ENCODE measurements around the gene HJV. TPM values are rescaled to one million over a fixed set of nuclear protein-coding genes. Genes with fewer than 3 reads are reported as not detected.
"Not testable (repeated sequence)": the region's sequence is repeated elsewhere in the genome, so short reads cannot be mapped to it uniquely, and the experiment has no call there.

HJV gene
- total RNA-seq, 1 experiment from 2014 or later, result not detected

- H3K4me2 ChIP-seq (ENCODE audit: low read length); H3K79me2 ChIP-seq (ENCODE audit: insufficient read depth, low read length); H3K9me3 ChIP-seq (ENCODE audit: control insufficient read depth in 1 of 2, insufficient read depth in 1 of 2, low read depth in 1 of 2, low read length in 2 of 2); H3K27ac ChIP-seq (ENCODE audit: low read depth, low read length); H3K4me3 ChIP-seq (replicated peaks in 1 of 2; ENCODE audit: low read depth in 1 of 2, low read length in 2 of 2); H3K9ac ChIP-seq (ENCODE audit: low read length); H3K9me2 ChIP-seq (ENCODE audit: insufficient read depth); H4K20me1 ChIP-seq (ENCODE audit: insufficient read depth); H3K27me3 ChIP-seq (ENCODE audit: insufficient read depth, low read length); H2AFZ ChIP-seq (ENCODE audit: low read depth, low read length, poor library complexity, severe bottlenecking); ATAC-seq; BruUV-seq (replicated peaks); DNase-seq (ENCODE audit: low read depth, low spot score); RAD21 ChIA-PET (ENCODE audit: low non-redundant PET in 1 of 2, low total read pairs in 2 of 2, uncharacterized antibody in 2 of 2, unreplicated experiment in 2 of 2); intact Hi-C loops (cut with micrococcal nuclease); H3K36me3 ChIP-seq (ENCODE audit: control insufficient read depth in 1 of 2, insufficient read depth in 2 of 2, low read length in 2 of 2): not testable (repeated sequence)
- peaks cover 3 to 19% of the 10 kb centered on the region in 2 experiments; a peak in 3 of 4 replicates for H3K4me1 ChIP-seq (ENCODE audit: control insufficient read depth in 1 of 2, insufficient read depth in 2 of 2, low read length in 2 of 2)
- POLR2A ChIA-PET, result interaction anchor here (0.7 to 7.6 kb wide), 7 partner anchors 7 to 488 kb away, joined by 4 to 215 read pairs (median 22); partner anchors contain the start of genes LIX1L and PIAS3
- CTCF ChIA-PET, result interaction anchor here (1.6 kb wide), 1 partner anchor 73 kb away, joined by 4 read pairs; no protein-coding TSS in a partner anchor
These were observed 28.5 kb upstream of the HJV start for GRCh38 chr1:146049866-146050651.

- no peaks in the 10 kb centered on the region for H3K9me3 ChIP-seq (ENCODE audit: control insufficient read depth in 1 of 2, insufficient read depth in 1 of 2, low read depth in 1 of 2, low read length in 2 of 2)
- H3K4me2 ChIP-seq (ENCODE audit: low read length), result no peak overlapping the region
- CTCF ChIA-PET, result no interaction called here
- no peaks in the 10 kb centered on the region for H3K79me2 ChIP-seq (ENCODE audit: insufficient read depth, low read length)
- TF ChIP-seq CTCF (IDR thresholded peaks at IDR 0.05 in 2 of 3, conservative IDR thresholded peaks at IDR 0.05 in 1 of 3; ENCODE audit: borderline replicate concordance in 1 of 3, insufficient read depth in 1 of 3, low read depth in 2 of 3, low read length in 2 of 3) (no peak), YY1 (IDR thresholded peaks at IDR 0.05; ENCODE audit: extremely low read depth, insufficient replicate concordance, low read depth, low read length) (no peak), ZFX (IDR thresholded peaks at IDR 0.05) (no peak), ATF3 (IDR thresholded peaks at IDR 0.05) (no peak), JUND (IDR thresholded peaks at IDR 0.05) (no peak), TCF7L2 (IDR thresholded peaks at IDR 0.05; ENCODE audit: borderline replicate concordance, extremely low read depth, insufficient read depth, insufficient read length) (no peak), CBX3 (IDR thresholded peaks at IDR 0.05; ENCODE audit: low read depth) (no peak), EZH2phosphoT487 (IDR thresholded peaks at IDR 0.05; ENCODE audit: borderline replicate concordance) (no peak), CEBPB (IDR thresholded peaks at IDR 0.05; ENCODE audit: low read depth) (no peak), EZH2 (IDR thresholded peaks at IDR 0.05) (no peak), ELF1 (IDR thresholded peaks at IDR 0.05; ENCODE audit: borderline replicate concordance, low read depth) (no peak), RAD21 (IDR thresholded peaks at IDR 0.05; ENCODE audit: low read depth) (no peak), POLR2A (IDR thresholded peaks at IDR 0.05; ENCODE audit: borderline replicate concordance, extremely low read depth, insufficient read depth, insufficient read length) (no peak), FOSL1 (IDR thresholded peaks at IDR 0.05; ENCODE audit: low read depth) (no peak), ZNF274 (IDR thresholded peaks at IDR 0.05; ENCODE audit: low read depth, low read length) (no peak), EGR1 (IDR thresholded peaks at IDR 0.05; ENCODE audit: low read depth) (no peak), SIN3A (IDR thresholded peaks at IDR 0.05; ENCODE audit: low read depth) (no peak), SRF (IDR thresholded peaks at IDR 0.05; ENCODE audit: low read depth) (no peak)
- H4K20me1 ChIP-seq (ENCODE audit: insufficient read depth), result no peaks in the 10 kb centered on the region
- H2AFZ ChIP-seq (ENCODE audit: low read depth, low read length, poor library complexity, severe bottlenecking), result no peak overlapping the region
- H3K9ac ChIP-seq (ENCODE audit: low read length), result no peak overlapping the region
- ATAC-seq, result no peak
- intact Hi-C loops (cut with micrococcal nuclease), result no loop called here
- no peaks in the 10 kb centered on the region for H3K9me2 ChIP-seq (ENCODE audit: insufficient read depth)
- RAD21 ChIA-PET (ENCODE audit: low non-redundant PET in 1 of 2, low total read pairs in 2 of 2, uncharacterized antibody in 2 of 2, unreplicated experiment in 2 of 2), result no interaction called here
- BruUV-seq (replicated peaks), result no TSS peak
- no peak overlapping the region for H3K27ac ChIP-seq (ENCODE audit: low read depth, low read length)
- H3K36me3 ChIP-seq (ENCODE audit: control insufficient read depth in 1 of 2, insufficient read depth in 2 of 2, low read length in 2 of 2), result no peaks in the 10 kb centered on the region
- DNase-seq (ENCODE audit: low read depth, low spot score), result no peak
- H3K27me3 ChIP-seq (ENCODE audit: insufficient read depth, low read length), result no peaks in the 10 kb centered on the region
- POLR2A ChIA-PET, result interaction anchor here (3.4 to 7.6 kb wide), 2 partner anchors 12 to 70 kb away, joined by 27 to 215 read pairs; no protein-coding TSS in a partner anchor
- H3K4me3 ChIP-seq (replicated peaks in 1 of 2; ENCODE audit: low read depth in 1 of 2, low read length in 2 of 2), result no peak overlapping the region
- peaks cover 3 to 19% of the 10 kb centered on the region in 2 experiments; a peak in 3 of 4 replicates for H3K4me1 ChIP-seq (ENCODE audit: control insufficient read depth in 1 of 2, insufficient read depth in 2 of 2, low read length in 2 of 2)
These were observed 27.9 kb upstream of the HJV start for GRCh38 chr1:146049436-146049835.
